NCI-H2171 (cell line): ENCODE measurements around the gene CIDEA.
"Not testable (repeated sequence)": the region's sequence is repeated elsewhere in the genome, so short reads cannot be mapped to it uniquely, and the experiment has no call there.

Experiments used
- DNase-seq: peaks from one replicate; lab custom pipeline; 2025; lab: John Stamatoyannopoulos, UW

CIDEA gene

DNA sequence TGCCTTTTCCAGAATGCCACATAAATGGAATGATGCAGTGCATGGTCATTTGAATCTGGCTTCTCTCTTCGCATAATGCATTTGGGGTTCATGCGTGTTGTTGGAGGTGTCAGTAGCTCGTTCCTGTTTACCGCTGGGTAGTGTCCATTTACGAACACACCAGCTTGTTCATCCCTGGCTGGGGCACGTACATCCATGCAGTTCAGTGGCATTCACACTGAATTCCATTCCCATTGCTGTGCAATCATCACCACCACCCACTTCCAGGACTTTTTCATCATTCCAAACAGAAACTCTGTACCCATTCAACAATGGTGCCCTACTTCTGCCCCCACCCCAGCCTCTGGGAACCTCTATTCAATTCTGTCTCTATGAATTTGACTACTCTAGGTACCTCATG lies 14.7 kb upstream of the CIDEA start:
- no peak for DNase-seq

- no peak for DNase-seq
Observed at GRCh38 chr18:12242658-12243260, 11.4 kb upstream of the CIDEA start.

DNA sequence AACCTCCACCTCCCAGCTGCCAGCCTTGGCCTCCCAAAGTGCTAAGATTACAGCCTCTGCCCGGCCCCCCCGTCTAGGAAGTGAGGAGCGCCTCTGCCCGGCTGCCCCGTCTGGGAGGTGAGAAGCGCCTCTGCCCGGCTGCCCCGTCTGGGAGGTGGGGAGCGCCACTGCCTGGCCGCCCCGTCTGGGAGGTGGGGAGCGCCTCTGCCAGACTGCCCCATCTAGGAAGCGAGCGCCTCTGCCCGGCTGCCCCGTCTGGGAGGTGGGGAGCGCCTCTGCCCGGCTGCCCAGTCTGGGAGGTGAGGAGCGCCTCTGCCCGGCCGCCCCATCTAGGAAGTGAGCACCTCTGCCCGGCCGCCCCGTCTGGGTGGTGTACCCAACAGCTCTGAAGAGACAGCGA lies 10.9 kb upstream of the CIDEA start:
- DNase-seq = not testable (repeated sequence)

DNA sequence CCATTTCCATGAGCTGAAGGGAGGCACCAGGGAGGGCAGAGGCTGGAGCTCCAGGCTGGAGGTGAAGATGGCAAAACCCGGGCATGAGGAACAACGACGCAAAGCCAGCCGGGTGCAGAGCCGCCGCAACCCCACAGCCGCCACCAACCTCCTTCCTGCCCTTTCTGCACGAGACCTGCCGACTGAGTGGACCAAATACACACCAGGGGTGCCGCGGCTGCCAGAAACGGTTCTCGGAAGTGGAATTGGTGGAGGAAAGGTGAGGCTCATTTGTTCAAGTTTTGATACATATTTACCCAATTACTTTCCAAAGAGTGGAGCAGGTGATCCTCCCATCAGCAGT lies 8.4 kb upstream of the CIDEA start:
- DNase-seq = no peak

DNA sequence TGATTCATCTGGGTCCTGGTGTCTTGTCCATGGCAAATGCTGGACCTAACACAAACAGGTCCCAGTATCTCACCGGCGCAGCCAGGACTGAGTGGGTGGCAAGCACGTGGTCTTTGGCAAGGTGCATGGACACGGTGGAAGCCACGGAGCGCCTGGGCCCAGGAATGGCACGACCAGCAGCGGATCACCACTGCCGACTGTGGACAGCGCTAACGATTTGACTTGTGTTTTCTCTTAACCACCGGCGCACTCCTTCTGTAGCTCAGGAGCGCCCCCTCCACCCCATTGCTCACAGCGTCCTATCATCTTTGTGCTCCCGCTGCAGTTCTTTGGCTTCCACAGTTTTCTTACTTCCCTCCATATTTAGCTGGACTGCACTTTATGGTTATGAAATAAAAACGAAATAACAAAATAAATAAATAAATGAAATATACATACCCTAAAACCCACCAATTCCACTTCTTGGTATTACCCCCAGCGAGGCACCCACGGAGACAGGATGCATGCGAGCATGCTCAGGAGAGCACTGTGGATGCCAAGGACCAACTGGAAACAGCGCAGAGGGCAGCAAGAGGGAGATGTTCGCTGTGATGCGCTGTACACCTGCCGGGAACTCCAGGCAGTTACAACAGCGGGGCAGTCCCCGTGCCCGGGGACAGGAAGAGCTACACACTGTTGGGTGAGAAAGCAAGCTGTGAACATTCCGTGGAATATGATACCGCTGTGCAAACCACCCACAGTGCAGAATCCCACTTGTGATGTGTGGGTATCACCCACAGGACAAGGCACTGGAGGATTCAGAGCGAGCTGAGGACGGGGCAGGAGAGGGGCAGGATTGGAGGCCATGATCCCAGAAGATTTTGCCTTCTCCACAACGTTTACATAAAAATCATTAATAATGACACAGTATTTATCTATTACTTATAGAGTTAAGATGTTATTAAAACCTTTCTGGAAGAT lies 7.0 kb upstream of the CIDEA start:
- DNase-seq = no peak

DNA sequence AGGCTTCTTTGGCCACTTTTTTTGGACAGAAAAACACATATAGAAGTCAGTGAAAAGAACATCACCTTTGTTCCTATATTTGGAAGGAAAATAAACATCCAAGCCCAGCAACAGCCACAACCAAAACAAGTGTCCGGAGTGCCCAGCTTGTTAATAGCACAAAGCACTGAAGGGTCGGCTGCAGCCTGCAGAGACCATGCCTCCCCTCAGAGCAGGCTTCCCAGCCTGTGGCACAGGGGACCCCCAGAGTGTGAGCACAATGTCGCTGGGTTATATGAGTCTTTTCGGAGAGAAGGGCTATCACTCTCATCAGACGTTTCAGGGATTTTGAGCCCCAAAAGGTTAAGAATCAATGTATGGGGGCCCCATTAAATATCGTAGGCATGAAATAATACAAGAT lies 6.2 kb upstream of the CIDEA start:
- no peak for DNase-seq

- no peak for DNase-seq
Observed at GRCh38 chr18:12248926-12249720, 5.0 kb upstream of the CIDEA start.

- DNase-seq = no peak
Observed at GRCh38 chr18:12251311-12251710, 2.9 kb upstream of the CIDEA start.

DNA sequence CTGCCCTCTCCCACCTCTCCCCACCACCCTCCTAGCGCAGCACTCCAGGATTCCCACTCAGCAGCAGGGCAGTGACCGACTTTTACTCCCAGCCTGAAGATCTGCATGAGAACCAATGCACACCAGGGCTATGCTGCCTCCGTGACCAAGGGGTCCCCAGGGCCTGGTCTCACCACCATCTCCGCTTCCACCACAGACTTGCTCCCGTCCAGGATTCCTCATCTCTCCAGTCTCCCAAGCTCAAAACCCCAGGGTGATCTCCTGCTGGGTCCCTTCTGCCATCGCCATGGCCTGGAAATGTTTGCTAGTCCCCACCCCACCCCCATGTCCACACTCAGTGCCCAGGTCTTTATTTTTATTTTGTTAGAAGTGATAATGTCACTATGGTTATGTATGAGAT lies 2.1 kb upstream of the CIDEA start:
- no peak for DNase-seq

GRCh38 chr18:12253027-12253426 lies 1.1 kb upstream of the CIDEA start:
- no peak for DNase-seq

- DNase-seq = no peak
Observed at GRCh38 chr18:12253663-12254135, 462 bp upstream of the CIDEA start.

DNA sequence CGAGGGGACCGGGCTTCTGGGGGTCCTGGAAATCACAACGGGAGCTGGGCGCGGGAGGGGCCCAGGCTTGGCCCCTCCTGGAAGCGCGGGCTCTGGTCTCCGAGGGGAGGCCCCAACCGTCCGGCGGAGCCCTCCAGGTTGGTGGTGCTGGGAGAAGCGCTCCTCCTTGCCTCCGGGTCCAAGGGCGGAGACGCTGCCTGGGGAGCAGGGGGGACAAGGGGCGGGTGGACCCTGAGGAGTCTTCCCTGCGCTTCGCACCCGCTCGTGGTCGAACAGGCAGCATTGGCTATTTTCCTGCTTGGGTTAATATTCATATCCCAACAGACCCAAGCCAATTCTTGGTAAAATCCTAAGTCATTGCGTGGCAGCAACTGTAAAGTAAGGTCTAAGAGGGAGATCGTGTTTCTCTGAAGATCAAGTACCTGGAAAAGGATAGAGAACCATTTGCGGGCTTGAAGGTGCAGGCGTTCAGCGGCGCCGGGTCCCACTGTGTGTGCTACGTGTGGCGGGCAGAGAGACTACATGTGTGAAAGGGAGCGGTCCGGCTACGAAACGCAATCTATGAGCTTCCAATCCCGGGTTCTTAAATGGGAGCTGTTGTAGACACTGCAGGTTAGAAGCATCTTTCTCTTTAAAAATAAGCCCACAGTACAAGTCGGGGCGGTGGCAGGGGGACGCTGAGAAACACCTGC lies 805 bp downstream of the CIDEA start:
- no peak for DNase-seq

GRCh38 chr18:12255626-12256026 lies 1.5 kb downstream of the CIDEA start:
- DNase-seq = no peak

GRCh38 chr18:12256951-12257350 lies 2.8 kb downstream of the CIDEA start:
- DNase-seq = no peak

GRCh38 chr18:12257996-12258718 lies 4.0 kb downstream of the CIDEA start:
- DNase-seq = no peak

DNA sequence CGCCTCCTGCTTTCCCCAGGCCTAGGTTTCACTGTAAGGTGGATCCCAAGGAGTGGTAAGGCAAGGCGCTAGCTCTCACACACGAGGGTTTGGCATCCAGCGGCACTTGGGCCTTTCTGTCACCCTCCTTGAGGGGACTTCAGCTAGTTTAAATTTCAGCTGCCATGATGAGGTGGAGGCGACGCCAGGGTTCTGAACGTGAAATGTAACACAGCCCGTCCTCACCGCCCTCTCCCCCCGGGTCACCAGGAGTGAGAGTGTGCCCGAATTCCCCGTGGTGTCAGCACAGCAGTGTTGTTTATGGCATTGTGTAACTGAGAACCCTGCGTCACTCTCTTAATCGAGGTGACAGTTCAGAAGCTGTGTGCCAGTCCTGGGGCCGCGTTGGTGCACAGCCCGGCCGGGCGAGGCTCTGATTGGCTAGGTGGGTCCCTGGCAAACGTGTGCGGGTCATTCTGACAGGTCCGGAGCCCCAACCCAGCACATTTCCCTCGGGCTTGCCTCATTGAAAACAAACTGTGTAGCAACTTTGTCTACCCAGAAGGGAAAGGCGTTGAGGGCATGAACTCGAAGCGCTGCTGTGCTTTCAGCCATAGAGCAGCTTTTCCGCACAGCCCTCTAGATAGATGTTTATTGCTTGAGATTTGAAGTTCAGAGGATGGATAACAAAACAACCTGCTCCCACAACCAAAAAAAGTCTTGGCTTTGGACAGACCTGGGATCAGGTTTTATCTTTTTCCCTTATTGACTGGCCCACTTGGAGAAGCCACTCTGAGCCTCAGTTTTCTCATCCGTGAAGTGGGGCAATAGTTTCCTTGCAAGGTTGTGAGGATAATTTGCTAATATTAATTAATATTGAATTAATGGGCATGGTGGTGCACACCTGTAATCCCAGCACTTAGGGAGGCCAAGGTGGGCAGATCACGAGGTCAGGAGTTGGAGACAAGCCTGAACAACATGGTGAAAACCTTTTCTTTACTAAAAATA lies 4.9 kb downstream of the CIDEA start:
- no peak for DNase-seq

GRCh38 chr18:12262748-12263147 lies 8.6 kb downstream of the CIDEA start:
- no peak for DNase-seq

DNA sequence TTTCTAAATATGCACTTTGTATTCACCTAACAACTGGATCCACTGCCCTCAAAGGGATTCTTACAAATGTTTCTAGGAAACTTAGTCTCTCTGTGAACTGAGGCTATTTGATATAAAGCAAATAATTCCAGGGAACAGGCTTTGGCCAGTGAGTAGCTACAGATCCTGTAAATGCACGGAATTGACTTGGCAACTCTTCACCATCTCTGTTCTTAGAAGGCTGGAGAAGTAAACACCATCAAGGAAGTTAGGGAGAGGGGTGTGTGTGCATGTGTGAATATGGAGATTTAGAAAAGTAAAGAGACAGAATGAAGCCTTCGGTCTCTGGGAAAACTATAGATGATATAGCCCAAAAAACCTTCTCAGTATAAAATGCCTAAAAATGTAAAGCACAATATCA lies 10.7 kb downstream of the CIDEA start:
- no peak for DNase-seq

DNA sequence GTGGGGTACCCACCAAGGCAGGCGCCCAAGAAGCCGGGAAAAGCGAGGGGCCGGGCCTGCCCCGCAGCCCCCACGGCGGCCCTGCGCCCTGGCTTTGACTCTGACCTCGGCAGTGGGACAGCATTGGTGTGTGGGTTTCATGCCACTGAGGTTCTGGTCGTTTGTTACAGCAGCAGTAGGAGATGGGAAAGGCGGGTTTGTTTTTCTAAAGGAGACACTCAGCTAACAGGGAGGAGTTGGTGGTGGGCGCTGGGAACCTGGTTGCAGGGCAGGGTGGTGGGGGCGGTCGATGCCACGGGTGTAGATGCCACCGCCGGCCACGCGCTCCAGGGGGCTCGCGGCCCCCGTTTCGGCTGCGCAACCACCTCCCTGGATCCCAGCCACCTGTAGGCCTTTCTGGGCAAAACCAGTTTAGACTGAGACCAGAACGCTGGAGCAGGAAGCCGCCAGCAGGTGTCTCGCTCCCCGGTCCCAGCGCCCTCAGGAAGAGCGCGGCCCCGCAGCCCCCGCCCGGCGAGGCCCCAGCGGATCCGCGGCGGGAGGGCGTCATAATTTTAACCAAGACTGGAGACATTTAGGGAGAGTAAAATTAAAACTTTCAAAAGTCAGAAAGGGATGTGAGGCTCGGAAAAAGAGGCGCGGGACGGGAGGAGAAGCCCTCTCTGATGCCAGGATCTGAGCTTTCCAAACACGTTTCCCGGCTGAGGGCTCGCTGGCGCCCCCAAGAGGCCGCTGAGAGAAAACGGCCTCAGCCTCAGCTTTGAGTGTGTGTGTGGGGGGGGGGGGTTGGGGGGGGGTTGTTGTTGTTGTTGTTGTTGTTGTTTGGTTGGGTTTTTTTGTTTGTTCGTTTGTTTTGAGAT lies 17.4 kb downstream of the CIDEA start:
- DNase-seq = peak; percentile 72
